Ramos (cell line): ENCODE results near the gene CSTPP1.

Experiments used
- in situ Hi-C: fragments of 300-500 bp; cut with MboI; formaldehyde crosslinking; loops from one replicate; pipeline ENCODE4 v1.14.3; 2022; ENCODE audit warnings: low sequenced_read_pairs; ENCODE audit not compliant: unreplicated experiment

Gene CSTPP1

DNA sequence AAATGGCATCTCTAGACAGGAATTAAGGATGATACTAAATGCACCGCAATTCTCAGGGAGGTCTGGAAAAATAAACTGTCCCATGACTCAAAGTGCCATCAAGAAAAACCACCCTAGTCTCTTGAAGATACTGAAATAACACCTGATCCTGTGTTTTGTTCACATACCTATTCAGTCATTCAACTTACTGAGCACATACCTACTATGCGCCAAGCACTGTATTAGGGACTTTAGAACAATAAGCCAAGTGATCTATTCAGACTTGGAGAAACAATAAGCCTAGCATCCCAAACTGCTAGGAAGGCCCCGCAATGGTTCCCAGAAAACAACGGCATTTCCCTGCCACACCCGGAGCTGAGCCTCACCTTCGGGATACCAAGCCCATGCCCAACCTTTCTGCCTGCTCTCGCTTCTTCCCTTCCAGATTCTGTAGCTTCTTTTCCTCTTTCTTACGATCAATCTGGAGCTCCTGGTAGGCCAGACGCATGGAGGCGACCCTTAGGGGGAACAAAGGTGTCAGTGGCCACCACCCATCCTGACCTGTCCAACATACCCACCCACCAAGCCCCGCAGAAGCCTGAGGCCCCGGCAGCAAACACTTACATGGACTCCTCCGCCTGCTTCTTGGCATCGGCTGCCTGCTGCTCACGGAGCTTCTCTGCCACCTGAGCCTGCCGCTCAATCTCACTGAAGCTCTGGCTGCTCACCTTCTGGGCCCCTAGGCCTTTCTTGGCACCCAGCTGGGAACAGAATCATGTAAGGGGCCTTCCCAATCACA lies 234.7 kb downstream of the CSTPP1 start:
- in situ Hi-C loops: no loop called here

- in situ Hi-C loops: no loop called here
These were observed 235.3 kb downstream of the CSTPP1 start for GRCh38 chr11:47171856-47172255.

DNA sequence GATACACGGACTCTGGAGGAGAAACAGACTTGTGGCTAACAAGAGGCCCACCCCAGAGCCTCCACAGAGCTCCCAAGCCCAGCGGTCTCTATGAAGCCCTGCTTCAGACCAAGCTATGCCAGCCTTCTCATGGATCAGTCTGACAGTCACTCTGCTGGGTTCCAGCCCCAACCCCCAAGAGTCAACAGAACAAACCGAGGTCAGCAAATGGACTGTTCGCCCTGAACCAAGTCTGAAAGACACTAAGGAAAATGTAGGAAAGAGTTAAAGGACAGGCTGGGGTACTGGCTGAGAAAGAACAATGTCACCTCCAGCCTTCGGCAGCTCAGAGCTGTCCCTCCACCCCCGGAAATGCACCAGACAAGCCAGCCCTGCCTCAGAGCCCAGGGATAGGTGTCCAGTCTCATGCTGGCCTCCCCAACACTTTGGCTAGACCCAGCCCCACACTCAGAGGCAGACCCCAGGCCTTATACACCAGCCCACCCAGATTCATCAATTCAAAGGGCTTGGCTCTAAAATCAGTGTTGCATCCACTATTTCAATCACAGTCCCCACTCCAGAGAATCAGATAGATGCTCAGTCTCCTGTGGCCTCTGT lies 236.3 kb downstream of the CSTPP1 start:
- in situ Hi-C loops: no loop called here

GRCh38 chr11:47175746-47176327 lies 239.3 kb downstream of the CSTPP1 start:
- in situ Hi-C loops: loop anchor here (5.0 kb wide), 1 partner anchor 71 kb away; the partner anchor contains the start of gene ACP2

DNA sequence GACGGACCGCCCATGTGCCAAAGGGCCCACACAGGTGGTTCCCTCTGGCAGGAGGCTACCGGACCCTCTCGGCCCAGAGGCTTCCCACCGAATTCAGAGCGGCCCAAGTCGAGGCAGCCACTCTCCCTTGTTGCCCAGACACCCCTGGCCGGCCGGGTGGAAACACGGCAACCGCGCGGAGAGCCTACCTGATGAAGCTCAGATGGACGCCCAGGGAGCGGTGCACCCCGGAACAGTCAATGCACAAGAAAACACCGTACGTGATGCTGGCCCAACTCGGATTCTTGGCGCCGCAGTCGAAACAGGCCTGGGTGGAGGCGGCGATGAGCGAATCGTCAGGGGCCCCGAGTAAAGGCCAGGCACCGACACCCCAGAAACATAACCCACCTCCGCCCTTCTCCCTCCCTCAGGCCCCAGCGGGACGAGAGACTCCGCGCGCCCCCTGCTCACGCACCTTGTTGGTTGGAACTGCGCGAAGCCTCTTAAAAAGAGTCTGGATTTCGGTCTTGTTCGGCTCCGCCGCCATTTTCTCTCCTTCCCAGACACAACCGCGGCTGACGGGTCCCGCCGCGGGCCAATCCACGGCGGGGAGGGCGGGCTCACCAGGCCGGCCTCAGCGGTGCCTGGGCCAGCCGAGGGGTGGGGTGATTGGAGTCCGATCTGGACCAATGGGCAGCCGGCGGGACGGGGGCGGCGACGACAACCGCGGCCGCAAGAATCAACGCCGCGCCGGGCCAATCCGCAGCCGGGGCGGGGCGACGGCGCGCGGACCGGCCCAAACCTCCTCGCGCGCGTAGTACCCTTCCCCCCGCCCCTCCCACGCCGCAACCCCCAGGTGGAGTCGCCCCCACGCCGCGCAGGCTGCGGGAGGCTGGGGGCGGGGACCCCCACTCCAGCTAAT lies 240.0 kb downstream of the CSTPP1 start, which contains the start of gene ARFGAP2:
TSS of gene ARFGAP2 (minus strand) at position 552 of the 901 bp plus-strand sequence. CDS start at position 526, 26 bp downstream.
- in situ Hi-C loops: loop anchor here (5.0 kb wide), 1 partner anchor 71 kb away; the partner anchor contains the start of gene ACP2

DNA sequence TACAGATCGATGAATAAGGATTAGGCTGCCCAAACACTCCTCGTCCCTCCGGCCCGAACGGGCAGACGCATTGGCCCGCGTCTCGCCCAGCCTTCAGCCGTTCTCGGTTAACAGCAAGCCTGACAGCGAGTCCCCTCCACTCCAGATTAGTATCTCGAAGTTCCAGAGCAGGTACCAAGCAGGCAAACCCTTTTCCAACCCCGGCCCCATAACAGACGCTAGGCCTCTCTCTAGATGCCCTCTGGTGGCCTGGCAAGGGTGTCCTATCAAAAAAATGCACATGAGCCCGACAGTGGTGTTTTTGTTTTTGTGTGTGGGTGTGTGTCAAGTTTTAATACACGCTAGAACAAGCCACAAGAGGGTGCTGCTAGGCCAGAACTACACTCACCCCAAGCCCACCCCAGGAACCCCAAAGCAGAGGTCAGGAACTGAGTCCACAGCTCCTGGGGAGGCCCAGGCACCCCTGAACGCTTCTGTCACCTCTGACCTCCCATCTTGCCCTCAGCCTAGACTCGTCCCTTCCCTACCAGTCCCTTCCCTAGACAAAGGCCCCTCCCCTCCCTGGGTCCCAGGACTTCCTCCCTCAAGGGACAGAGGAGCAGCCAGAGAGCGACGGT lies 240.8 kb downstream of the CSTPP1 start:
- in situ Hi-C loops: loop anchor here (5.0 kb wide), 1 partner anchor 70 kb away; the partner anchor contains the start of gene ACP2

DNA sequence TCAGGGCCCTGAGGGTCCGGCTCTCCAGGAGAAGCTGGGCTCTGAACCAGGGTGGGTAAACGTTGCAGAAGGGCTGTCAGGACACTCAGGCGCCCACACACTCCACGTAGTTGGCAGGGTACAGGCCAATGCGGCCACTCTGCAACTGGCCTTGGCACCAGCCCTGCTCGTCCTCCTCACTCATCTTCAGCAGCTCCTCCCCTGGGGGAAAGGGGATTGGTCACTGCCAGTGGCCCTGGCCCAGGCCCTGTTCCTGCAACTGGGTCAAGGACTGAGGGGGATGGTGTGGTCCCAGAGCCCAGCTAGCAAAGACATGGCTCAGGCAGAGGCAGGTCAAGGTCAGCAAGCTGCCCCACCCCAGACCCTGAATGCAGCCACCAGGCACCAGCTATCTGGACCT lies 241.3 kb downstream of the CSTPP1 start:
- in situ Hi-C loops: loop anchor here (5.0 kb wide), 1 partner anchor 69 kb away; the partner anchor contains the start of gene ACP2

- in situ Hi-C loops: loop anchor here (5.0 kb wide), 1 partner anchor 69 kb away; the partner anchor contains the start of gene ACP2
These were observed 241.8 kb downstream of the CSTPP1 start for GRCh38 chr11:47178316-47178715.

- in situ Hi-C loops: loop anchor here (5.0 kb wide), 1 partner anchor 68 kb away; the partner anchor contains the start of gene ACP2
These were observed 242.4 kb downstream of the CSTPP1 start for GRCh38 chr11:47178737-47179654.

DNA sequence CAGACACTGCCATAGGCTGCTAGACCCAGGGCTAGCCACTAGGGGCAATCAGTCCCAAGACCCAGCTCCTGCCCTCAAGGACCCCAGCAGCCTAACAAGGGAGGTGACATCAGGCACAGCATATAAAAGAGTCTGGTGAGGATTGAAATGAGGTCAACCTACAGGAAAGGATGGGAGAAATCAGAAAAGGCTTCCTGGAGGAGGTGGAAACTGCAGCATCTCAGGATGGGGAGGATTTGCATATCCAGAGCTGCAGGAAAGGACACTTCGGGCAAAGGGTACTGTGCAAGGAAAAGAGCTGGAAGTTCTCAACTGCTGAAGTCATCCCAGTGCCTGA lies 243.1 kb downstream of the CSTPP1 start:
- in situ Hi-C loops: loop anchor here (5.0 kb wide), 1 partner anchor 68 kb away; the partner anchor contains the start of gene ACP2

- in situ Hi-C loops: no loop called here
These were observed 243.6 kb downstream of the CSTPP1 start for GRCh38 chr11:47180006-47180787.

DNA sequence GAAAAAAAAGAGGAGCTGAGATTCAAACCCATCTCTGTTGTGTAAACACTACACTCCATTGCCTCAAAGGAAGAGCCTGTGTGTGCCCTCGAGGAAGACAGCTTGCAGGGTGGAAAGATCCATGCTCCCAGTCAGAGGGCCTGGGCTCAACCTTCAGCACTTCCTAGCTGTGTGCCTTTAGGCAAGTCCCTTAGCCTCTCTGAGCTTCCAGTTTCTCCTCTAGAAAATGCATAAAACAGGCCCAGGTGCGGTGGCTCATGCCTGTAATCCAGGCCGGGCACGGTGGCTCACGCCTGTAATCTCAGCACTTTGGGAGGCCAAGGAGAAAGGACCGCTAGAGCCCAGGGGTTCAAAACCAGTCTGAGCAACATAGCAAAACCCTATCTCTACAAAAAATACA lies 244.7 kb downstream of the CSTPP1 start:
- in situ Hi-C loops: no loop called here

- in situ Hi-C loops: no loop called here
These were observed 245.8 kb downstream of the CSTPP1 start for GRCh38 chr11:47182380-47182779.

GRCh38 chr11:47183031-47183856 lies 246.7 kb downstream of the CSTPP1 start:
- in situ Hi-C loops: no loop called here

DNA sequence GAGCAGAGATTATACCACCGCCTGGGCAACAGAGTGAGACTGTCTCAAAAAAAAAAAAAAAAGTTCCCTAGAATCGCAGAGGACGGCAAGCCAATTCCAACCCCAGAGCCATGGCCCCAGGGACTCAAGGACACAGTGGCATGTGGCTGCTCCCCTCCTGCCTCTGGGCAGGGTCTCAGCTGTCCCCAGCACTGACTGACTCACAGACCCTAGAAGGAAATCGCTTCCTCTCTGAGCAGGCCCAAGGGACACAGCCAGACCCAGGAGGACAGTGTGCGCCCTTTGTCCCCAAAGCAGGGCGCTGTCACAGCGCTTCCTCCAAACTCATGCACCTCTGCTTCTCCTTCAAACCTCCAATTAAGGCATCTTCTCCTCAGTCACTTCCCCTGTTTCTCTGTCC lies 247.4 kb downstream of the CSTPP1 start:
- in situ Hi-C loops: no loop called here

DNA sequence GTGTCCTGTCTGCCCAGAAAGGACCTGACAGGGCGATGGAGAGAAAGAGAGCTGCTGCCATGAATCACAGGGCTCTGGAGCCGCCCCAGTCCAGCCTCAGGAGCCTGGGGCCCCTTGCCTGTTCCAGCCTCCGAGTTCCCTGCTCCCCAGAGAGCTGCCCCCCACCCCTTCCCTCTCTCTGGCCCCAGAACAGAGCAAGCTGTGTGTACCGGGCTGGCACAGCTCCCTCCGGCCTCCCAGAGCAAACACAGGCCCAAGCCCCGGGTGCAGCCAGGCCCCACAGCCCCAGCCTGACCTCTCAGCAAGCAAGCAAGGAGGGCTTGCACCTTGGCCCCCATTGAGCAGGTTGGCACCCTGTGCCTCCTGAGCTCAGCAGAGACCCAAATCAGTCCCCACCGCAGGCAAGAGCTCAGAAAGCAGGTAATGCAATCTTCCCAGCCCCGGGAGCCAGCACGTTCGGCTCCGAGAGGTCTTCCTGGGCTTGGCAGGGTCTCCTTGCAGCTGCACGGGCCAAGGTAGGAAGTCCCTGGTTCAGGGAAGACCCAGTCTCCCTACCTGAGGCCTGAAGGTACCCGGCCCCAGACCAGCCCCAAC lies 248.2 kb downstream of the CSTPP1 start:
- in situ Hi-C loops: no loop called here
